Measurements from ENCODE around the gene PRKCH.

PRKCH gene

GRCh38 chr14:61536661-61537562 lies 215.5 kb downstream of the PRKCH start:
- DNase-seq: no peak

GRCh38 chr14:61537563-61538463 lies 216.4 kb downstream of the PRKCH start:
- DNase-seq: no peak

- no peak for DNase-seq
These were observed 217.2 kb downstream of the PRKCH start for GRCh38 chr14:61538464-61539022.

GRCh38 chr14:61539631-61540030 lies 218.3 kb downstream of the PRKCH start:
- DNase-seq: no peak

- DNase-seq: no peak
These were observed 219.6 kb downstream of the PRKCH start for GRCh38 chr14:61540931-61541330.

- no peak for DNase-seq
These were observed 221.7 kb downstream of the PRKCH start for GRCh38 chr14:61542848-61543790.

- no peak for DNase-seq
These were observed 222.6 kb downstream of the PRKCH start for GRCh38 chr14:61543946-61544345.

GRCh38 chr14:61544448-61545330 lies 223.3 kb downstream of the PRKCH start:
- DNase-seq: no peak

- no peak for DNase-seq
These were observed 224.5 kb downstream of the PRKCH start for GRCh38 chr14:61545726-61546455.

- no peak for DNase-seq
These were observed 226.0 kb downstream of the PRKCH start for GRCh38 chr14:61547186-61548069.

GRCh38 chr14:61549425-61549824 lies 228.0 kb downstream of the PRKCH start:
- no peak for DNase-seq

GRCh38 chr14:61551384-61551783 lies 230.0 kb downstream of the PRKCH start:
- DNase-seq: no peak

- DNase-seq: no peak
These were observed 230.9 kb downstream of the PRKCH start for GRCh38 chr14:61552241-61552640.

GRCh38 chr14:61553730-61554641 lies 232.6 kb downstream of the PRKCH start:
- no peak for DNase-seq

- no peak for DNase-seq
These were observed 233.9 kb downstream of the PRKCH start for GRCh38 chr14:61555056-61555838.

GRCh38 chr14:61556455-61556854 lies 235.1 kb downstream of the PRKCH start:
- DNase-seq: no peak

- no peak for DNase-seq
These were observed 235.9 kb downstream of the PRKCH start for GRCh38 chr14:61557262-61557661.
